AG09309 (cell line): ENCODE data around the gene CCDC47.

Experiments
- DNase-seq: peaks from one replicate; pipeline ENCODE4 v3.0.0-alpha.2; 2010; ENCODE audit warnings: low read depth
- H3K4me3 ChIP-seq: 2 replicates; pipeline ENCODE4 v1.5.1; 2011; ENCODE audit warnings: mild to moderate bottlenecking, low read depth, low read length, moderate library complexity; ENCODE audit not compliant: control insufficient read depth
- TF ChIP-seq, protein P1 (sequence below): IDR thresholded peaks from 2 replicates; pipeline ENCODE4 v1.5.1; 2011; ENCODE audit warnings: mild to moderate bottlenecking, low read depth, low read length, inconsistent platforms; ENCODE audit not compliant: insufficient read depth, control insufficient read depth; ENCODE audit errors: missing control alignments

Gene CCDC47

DNA sequence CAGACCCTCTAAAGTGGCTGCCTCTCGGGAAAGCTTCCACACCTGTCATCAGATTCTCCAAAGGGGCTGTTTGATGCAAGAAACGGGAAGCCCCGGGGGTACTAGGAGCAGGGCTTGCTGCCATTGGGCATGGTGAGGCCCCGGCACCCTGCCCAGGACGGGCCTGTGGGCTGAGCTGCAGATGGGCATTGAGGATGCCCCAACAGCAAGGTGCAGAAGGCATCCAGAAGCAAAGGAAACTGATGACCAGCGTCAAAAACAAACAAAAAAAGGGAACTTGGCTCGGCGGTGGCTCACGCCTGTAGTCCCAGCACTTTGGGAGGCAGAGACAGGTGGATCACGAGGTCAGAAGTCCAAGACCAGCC is 72.0 kb downstream of the CCDC47 start:
- no peak overlapping the region for H3K4me3 ChIP-seq
- DNase-seq = no peak
- TF ChIP-seq, protein P1, sequence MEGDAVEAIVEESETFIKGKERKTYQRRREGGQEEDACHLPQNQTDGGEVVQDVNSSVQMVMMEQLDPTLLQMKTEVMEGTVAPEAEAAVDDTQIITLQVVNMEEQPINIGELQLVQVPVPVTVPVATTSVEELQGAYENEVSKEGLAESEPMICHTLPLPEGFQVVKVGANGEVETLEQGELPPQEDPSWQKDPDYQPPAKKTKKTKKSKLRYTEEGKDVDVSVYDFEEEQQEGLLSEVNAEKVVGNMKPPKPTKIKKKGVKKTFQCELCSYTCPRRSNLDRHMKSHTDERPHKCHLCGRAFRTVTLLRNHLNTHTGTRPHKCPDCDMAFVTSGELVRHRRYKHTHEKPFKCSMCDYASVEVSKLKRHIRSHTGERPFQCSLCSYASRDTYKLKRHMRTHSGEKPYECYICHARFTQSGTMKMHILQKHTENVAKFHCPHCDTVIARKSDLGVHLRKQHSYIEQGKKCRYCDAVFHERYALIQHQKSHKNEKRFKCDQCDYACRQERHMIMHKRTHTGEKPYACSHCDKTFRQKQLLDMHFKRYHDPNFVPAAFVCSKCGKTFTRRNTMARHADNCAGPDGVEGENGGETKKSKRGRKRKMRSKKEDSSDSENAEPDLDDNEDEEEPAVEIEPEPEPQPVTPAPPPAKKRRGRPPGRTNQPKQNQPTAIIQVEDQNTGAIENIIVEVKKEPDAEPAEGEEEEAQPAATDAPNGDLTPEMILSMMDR = no peak

- DNase-seq = no peak
- TF ChIP-seq, protein P1 = no peak
- H3K4me3 ChIP-seq = peak overlapping the region; percentile 52
These were observed 72.6 kb downstream of the CCDC47 start for GRCh38 chr17:63700528-63701455.

DNA sequence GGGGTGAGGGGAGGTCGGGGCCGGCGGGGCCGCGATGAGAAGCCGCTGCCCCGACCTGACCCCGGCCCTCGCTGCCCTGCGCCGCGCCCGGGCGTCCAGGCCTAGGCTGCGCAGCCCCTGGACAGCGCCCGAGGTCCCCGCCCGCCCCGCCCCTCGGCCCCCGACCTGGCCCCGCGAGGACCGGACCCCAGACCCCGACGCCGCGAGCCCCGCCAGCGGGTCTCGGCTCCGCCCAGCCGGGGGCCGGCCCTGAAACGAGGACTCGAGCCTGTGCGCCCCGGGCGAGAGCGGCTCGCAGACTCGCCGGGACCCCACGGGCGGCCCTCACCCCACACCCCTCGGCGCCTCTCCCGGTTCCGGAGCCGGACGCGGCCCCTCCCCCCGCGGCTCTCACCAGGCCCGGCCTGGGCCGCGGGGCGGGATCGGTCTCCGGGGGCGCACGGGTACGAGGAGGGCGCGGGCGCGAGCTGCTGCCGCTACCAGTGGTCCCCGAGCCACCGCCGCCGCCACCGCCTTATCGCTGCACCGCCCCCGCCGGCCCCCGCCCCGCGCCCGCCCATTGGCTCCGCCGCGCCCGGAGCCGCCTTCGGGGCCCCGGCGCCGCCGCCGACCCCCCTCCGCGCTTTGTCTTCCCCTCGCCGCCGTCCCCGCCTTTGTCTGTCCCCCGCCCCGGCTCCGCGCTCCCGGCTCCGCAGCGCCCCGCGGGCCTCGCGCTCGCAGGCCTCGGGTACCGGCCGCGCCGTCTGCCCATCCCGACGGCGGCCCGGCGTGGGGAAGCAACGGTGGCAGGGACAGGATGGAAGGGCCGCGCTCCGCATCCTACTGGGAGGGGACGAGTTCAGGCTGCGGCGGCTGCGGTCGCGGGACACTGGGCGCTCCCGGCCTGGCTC is 73.5 kb downstream of the CCDC47 start, which contains the start of gene LIMD2:
LIMD2 (minus strand) TSS at position 488 of the 890 bp plus-strand sequence. CDS start 827 bp downstream, outside the sequence.
- TF ChIP-seq, protein P1 = no peak
- no peak for DNase-seq
- H3K4me3 ChIP-seq = peak within 1 kb of the TSS; percentile 52

DNA sequence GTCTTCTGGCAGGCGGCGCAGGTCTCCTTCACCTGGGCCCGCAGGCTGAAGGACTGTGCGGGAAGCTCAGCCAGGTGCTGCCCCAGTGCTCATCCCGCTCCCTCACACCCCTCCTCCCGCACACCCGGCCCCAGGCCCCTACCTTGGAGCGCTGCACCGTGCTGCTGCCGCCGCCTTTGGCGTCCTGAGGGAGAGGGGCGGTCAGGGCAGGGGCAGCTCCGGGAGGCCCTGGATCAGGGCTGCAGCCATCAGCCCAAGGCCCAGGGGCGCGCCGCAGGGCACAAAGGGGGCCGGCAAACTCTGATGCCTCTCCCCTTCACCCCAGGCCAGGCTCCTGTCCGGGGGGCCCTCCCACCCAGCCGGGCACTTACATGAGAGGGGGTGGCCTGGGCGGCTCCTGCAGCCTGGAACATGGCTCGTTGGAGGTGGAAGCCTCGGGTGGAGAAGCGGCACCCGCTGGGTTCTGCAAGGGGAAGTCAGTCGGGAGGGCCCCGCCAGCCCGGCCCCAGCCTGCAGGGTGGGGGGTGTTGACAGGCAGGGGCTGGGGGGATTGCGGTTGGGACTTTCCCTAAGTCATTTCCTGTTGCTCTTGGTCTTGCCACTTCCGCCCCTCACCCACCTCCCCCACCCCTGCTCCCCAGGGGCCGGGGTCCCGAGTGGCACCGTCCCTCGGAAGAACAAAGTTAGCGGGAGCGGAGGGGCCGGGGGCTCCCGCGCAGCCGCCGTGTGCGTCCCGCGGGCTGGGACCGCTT is 74.3 kb downstream of the CCDC47 start:
- no peak for DNase-seq
- TF ChIP-seq, protein P1 = no peak
- peak overlapping the region; percentile 52 for H3K4me3 ChIP-seq

GRCh38 chr17:63698381-63698885 is 75.0 kb downstream of the CCDC47 start:
- H3K4me3 ChIP-seq = no peak overlapping the region; the same call in 1 of the 2 replicates
- TF ChIP-seq, protein P1 = no peak
- DNase-seq = no peak
